GM20000 (cell line): ENCODE results near the gene SH3RF3.

Source experiments
- DNase-seq: peaks from one replicate; pipeline ENCODE4 v3.0.0; 2012; ENCODE audit warnings: low spot score
- TF ChIP-seq, protein P1 (sequence below): IDR thresholded peaks from 2 replicates; pipeline ENCODE4 v1.5.1; 2012; ENCODE audit warnings: mild to moderate bottlenecking, control low read depth; ENCODE audit errors: extremely low read depth, missing control alignments

SH3RF3 gene

DNA sequence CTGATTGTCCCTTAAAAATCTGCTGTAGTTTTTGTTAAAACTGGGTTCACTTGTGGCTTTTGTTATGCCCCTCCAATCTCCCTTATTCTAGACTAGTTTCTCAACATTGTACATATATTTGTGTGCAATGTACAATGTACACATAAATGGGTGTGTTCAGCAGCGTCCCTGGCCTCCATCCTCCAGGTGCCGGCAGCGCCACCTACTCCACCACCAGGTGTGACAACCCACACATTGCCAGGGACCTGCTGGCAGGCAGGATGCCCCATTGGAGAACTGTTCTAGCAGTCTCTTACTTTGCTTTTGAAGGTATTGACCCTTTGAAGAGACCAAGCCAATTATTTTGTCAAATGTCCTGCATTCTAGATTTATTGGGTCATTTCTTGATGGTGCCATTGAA, 75.4 kb downstream of the SH3RF3 start:
- no peak for DNase-seq
- TF ChIP-seq, protein P1, sequence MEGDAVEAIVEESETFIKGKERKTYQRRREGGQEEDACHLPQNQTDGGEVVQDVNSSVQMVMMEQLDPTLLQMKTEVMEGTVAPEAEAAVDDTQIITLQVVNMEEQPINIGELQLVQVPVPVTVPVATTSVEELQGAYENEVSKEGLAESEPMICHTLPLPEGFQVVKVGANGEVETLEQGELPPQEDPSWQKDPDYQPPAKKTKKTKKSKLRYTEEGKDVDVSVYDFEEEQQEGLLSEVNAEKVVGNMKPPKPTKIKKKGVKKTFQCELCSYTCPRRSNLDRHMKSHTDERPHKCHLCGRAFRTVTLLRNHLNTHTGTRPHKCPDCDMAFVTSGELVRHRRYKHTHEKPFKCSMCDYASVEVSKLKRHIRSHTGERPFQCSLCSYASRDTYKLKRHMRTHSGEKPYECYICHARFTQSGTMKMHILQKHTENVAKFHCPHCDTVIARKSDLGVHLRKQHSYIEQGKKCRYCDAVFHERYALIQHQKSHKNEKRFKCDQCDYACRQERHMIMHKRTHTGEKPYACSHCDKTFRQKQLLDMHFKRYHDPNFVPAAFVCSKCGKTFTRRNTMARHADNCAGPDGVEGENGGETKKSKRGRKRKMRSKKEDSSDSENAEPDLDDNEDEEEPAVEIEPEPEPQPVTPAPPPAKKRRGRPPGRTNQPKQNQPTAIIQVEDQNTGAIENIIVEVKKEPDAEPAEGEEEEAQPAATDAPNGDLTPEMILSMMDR, result no peak

DNA sequence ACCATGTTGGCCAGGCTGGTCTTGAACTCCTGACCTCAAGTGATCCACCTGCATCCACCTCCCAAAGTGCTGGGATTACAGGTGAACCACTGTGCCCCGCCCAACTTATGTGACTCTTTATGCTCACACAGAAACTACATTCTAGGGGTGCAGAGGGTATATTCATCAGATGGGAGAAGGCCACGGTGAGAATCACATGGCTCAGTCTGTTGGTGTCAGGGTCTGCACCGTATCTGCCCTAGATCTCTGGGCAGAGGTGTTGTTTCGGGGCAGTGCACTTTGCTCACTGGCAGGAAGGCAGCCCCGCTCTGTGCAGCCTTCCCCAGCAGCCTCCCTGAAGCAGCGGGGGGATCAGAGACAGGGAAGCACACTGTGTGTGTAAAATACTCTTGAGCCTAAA, 76.4 kb downstream of the SH3RF3 start:
- TF ChIP-seq, protein P1, result no peak
- DNase-seq, result no peak

DNA sequence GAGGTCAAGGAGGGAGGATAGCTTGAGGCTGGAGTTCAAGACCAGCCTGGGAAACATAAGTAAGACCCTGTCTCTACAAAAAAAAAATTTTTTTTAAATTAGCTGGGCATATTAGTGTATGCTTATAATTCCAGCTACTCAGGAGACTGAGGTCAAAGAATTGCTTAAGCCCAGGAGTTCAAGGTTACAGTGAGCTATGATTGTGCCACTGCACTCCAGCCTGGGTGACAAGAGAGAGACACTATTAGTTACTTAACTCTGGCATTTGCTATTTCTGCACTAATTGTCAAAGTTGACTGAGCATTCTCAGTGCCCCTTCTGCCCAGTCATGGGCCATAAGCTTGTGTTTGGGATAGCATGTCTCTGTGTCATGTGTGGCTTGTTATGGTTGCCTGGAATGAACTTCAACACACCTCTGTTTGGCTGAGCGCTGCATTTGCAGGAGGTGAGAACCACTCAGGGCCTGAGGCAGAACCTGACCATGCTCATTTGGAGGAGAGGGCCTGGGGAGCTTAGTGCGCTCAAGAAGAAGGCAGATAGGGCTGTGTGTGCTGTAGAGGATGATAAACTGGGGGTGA, 77.7 kb downstream of the SH3RF3 start:
- TF ChIP-seq, protein P1, result no peak
- DNase-seq, result no peak

DNA sequence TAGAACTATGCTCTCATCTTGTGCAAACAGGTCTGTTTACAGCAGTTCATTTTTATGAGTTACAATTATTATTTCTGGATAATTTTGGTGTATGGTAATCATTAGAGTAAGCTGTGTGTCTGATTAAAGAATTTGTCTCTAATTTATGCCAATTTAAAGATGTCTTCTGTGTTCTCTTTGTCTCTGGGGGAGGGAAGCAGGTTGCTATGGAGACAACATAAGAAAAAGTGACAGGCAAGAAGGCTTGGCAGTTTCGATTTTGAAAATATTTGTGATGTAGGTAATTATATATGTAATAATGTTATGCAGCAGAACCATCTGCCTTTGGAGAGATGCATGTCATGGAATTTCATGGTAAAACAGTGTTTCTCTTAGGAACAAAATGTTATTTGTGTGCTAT, 78.2 kb downstream of the SH3RF3 start:
- DNase-seq, result no peak
- TF ChIP-seq, protein P1, result no peak

DNA sequence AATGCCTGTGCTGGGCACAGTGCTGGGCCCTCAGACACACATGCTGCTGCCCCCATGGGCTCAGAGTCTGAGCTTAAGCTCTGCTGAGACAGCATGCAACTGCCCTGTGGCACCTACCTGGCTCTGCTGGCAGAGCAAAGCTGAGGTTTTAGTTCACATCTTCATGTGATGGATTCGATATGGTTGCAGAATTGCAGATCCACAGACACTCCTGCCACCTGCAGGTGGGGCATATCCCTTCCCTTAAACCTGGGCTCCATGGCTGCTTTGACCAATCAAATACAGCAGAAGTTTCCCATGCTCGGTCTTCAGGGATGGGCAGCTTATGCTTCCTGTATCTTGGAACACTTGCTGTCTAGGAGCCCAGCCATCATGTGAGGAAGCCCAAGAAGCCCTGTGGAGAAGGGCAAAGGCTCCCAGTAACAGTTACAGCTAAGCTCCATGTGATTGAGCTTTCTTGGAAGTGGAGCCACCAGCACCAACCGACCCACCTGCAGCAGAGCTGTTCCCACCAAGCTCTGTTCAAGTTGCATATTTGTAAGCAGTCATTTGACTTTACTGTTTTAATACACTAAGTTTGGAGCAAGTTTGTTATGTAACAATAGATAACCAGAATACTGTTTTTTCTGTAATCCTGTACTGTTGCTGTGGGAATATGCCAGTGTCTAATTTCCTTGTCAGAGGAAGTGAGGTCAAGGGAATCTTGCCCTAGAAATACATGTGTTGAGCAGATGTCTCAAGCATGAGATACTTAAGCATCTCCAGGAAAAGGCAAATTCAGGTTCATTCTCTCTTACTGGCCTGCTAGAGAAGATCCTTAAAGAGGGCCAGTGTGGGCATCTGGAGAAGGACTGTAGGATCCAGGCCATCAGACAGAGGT, 79.3 kb downstream of the SH3RF3 start:
- TF ChIP-seq, protein P1, result no peak
- no peak for DNase-seq

DNA sequence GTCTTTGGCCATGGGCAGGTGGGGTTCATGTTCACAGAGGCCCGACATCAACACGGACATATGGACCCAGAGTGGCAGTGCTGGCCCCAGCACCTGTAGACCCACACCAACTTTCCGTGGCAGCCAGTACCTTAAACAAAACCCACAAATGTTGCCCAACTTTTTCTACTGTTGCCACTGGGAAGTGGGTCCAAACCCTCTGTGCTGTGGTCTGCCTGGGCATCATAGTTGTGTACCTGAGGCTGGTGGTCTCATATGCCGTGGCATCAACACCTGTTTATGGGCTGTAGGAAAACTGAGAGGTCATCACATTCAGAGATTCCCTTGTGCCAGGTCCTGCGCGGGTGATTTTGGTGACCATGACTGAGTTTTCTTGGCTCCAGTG, 79.9 kb downstream of the SH3RF3 start:
- TF ChIP-seq, protein P1, result no peak
- no peak for DNase-seq

DNA sequence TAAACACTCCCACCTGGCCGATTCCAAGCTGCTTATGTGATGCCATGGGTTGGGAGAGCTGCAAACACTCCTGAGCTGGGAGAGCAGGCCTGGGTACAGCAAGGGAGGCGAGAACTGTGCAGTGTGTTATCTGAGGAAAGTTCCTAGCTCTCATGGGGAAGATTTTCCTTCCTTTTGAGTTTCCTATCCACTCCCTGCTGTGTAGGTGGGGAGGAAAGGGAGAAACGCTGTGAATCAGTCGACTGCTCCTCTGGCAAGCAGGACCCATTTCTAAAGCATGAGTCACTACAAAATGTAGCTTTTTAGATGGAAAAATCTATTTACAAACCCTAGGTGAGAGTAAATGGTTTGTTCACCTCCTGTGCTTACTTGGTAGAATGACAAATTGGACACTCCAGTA, 80.4 kb downstream of the SH3RF3 start:
- no peak for DNase-seq
- TF ChIP-seq, protein P1, result no peak
